GM12891 (cell line): ENCODE measurements around the gene GPS1.
"Not testable (repeated sequence)": the region's sequence is repeated elsewhere in the genome, so short reads cannot be mapped to it uniquely, and the experiment has no call there.

ENCODE experiments used
- PAX5 ChIP-seq: IDR thresholded peaks from 2 replicates; pipeline ENCODE4 v1.6.1; 2011; ENCODE audit warnings: low read length, moderate library complexity, mild to moderate bottlenecking; ENCODE audit not compliant: insufficient read depth, severe bottlenecking
- POLR2A ChIP-seq: IDR thresholded peaks from 2 replicates; pipeline ENCODE4 v1.6.1; 2011; ENCODE audit warnings: low read depth, low read length, control low read depth
- POLR2AphosphoS5 ChIP-seq: IDR thresholded peaks from 2 replicates; pipeline ENCODE4 v1.6.1; 2011; ENCODE audit warnings: low read depth, low read length, control low read depth
- SPI1 ChIP-seq: IDR thresholded peaks from 2 replicates; pipeline ENCODE4 v1.6.1; 2011; ENCODE audit warnings: low read depth, low read length, control low read depth
- TAF1 ChIP-seq: IDR thresholded peaks from 2 replicates; pipeline ENCODE4 v1.6.1; 2011; ENCODE audit warnings: low read depth, low read length, control low read depth

DNA sequence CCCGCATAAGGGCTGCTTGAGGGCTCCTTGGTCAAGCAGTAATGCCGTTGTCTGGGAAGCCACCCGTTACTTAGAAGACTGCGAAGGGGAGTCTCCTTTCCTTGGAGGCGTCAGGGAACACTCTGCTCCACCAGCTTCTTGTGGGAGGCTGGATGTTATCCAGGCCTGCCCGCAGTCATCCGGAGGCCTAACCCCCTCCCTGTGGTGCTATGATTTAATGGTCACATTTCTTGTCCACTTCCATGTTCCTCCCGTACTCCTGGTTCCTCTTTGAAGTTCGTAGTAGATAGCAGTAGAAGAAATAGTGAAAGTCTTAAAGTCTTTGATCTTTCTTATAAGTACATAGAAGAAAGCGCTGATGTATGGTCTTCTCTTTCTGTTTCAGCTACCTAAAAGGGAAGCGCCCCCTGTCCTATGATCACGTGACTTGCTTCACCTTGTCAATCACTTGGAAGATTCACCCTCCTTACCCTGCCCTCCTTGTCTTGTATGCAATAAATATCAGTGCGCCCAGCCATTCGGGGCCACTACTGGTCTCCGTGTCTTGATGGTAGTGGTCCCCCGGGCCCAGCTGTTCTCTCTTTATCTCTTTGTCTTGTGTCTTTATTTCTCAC, 12.8 kb upstream of the GPS1 start:
- TF ChIP-seq POLR2AphosphoS5, TAF1, PAX5, POLR2A: not testable (repeated sequence)
- TF ChIP-seq SPI1: 0 out of 2 replicates have a peak, but pooled peaks have one; percentile 38
